HG03571 (cell line): ENCODE measurements around the gene TMEM260.
"Not testable (repeated sequence)": the region's sequence is repeated elsewhere in the genome, so short reads cannot be mapped to it uniquely, and the experiment has no call there.

ENCODE experiments used
- ATAC-seq: cut with Tn5 transposase; IDR thresholded peaks from one replicate; pipeline ENCODE4 v1.9.1; 2021; ENCODE audit not compliant: unreplicated experiment

The TMEM260 gene

DNA sequence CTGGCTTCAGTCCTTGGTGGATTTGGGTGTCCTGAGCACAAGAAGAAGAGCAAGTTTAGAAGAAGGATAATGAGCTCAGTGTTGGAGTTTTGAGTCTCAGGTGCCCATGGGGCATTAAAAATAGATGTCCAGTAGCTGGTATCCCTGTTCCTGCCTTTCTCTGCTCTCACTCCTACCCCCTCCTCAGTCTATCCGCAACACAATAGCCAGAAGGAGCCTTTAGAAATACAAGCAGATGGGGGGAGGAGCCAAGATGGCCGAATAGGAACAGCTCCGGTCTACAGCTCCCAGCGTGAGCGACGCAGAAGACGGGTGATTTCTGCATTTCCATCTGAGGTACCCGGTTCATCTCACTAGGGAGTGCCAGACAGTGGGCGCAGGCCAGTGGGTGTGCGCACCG lies 87.7 kb downstream of the TMEM260 start:
- not testable (repeated sequence) for ATAC-seq

DNA sequence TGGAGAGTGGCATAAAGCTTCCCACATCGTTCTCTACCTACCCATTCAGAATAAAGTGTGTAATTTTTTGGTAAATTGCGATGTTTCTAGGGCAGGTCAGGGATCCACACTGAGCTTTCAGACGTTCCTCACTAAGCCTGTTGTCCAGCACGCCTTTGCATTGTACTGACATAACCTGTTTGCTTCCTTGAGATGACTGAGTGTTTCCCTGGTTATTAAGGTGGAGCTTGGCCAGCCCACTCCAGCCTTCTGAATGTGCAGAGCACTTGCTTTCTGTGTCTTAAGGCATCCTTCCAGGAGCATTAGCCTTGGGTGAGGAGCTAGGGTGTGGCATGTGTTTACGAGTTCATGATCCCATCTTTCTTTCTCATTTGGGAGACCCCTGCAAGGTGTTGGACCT lies 96.4 kb downstream of the TMEM260 start:
- no peak for ATAC-seq

DNA sequence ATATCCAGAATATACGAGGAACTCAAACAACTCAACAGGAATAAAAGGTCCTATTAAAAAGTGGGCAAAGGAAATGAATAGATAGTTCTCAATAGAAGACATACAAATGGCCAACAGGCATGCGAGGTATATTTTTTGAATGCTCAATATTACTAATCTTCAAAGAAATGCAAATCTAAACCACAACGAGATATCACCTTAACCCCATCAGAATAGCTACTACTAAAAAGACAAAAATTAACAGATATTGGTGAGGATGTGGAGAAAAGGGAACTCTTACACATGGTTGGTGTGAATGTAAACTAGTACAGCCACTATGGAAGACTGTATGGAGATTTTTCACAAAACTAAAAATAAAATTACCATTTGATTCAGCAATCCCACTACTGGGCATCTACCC lies 99.2 kb downstream of the TMEM260 start:
- no peak for ATAC-seq

DNA sequence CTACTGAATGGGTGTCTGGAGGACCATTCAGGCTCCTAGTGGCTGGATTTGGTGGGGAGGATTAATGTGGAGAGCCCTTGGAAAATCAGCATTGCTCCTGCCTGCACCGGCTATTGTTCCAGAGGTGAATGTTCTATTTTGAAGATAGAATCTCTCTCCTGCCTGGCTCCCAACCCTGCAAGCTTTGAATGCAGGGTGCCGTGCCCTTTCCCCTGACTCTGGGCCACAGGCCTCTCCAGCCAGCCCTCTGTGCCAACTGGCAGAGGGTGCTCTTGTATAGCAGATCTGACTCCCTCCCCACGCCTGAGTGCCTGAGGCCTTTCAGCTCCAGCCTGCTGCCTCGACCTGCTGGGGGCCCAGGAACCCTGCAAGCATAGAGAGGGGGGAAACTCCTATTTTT lies 106.8 kb downstream of the TMEM260 start:
- no peak for ATAC-seq

DNA sequence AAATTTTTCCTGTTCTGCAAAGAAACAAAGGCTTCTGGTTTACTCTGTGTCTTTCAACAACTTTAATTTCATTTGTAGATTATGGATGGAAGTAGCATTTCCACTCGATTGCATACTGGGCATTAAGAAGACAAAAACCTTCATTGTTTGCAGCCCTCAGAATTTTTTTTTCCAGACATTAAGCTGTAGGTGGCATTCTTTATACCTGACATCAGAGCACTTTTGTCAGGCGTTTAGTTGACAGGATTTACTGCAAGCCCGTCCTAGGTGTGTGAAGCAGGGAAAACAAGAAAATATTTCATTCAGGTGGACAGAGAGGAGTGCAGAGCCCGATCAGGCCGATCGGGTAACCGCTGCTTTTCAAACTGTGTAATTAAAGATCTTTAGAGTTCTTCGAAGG lies 107.5 kb downstream of the TMEM260 start:
- no peak for ATAC-seq

DNA sequence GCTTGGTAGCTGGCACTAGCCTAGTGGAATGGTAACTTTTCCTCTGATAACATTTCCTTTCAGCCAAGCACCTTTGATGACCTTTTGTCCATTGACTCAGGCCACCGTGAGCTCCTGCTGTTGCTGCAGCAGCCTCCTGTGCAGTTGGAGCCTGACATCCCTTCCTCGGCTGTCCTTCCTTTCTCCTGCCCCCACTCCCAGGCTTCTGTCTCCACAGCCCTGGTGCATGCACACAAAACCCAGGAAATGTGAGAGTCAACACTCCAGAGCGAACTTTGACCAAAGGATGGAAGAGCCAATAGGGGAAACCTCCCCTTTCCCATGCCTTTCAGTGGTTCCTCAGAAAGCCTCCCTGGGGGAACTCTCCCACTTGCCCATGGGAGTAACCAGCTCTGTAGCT lies 115.0 kb downstream of the TMEM260 start:
- no peak for ATAC-seq

DNA sequence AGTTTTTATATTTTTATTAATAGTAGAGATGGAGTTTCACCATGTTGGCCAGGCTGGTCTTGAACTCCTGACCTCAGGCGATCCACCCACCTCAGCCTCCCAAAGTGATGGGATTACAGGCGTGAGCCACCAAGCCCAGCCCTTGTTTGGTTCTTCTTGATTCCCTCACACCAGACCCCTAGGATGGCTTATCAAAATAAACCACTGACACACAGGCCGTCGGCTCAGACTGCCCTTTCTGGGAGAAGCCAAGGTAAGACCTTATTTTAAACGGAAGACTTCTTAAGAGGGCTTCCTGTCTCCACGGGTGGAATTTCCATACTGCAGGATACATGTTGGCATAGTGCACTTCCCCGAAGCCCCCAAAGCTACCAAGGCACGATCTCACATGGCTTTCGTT lies 115.6 kb downstream of the TMEM260 start:
- not testable (repeated sequence) for ATAC-seq
